Tibial artery (tissue), 4 donors: ENCODE data around the gene CCAR1.
"Not testable (repeated sequence)": the region's sequence is repeated elsewhere in the genome, so short reads cannot be mapped to it uniquely, and the experiment has no call there.

Experiments used
- DNase-seq, 2 donors: peaks; one replicate each; pipeline ENCODE4 v3.0.0-alpha.2; 2019
- H3K27ac ChIP-seq, 2 donors: fragments of 200-600 bp; sonication (generic) in 1 of 2; 1 replicate in 1 of 2; 2 replicates in 1 of 2; pipeline ENCODE4 v1.5.1; 2018 to 2019; ENCODE audit warnings: mild to moderate bottlenecking in 1 of 2
- H3K27me3 ChIP-seq, 2 donors: fragments of 200-600 bp; sonication (generic) in 1 of 2; one replicate each; pipeline versions ENCODE4 v1.5.1 to v1.6.0; 2016 to 2019
- H3K36me3 ChIP-seq, 3 donors: fragments of 200-600 bp; sonication (generic) in 2 of 3; one replicate each; pipeline ENCODE4 v1.5.1; 2016 to 2019; ENCODE audit warnings: mild to moderate bottlenecking in 2 of 3
- H3K4me1 ChIP-seq, 4 donors: fragments of 200-600 bp; sonication (generic) in 2 of 4; 1 replicate in 3 of 4; 2 replicates in 1 of 4; pipeline ENCODE4 v1.5.1; 2016 to 2019
- H3K4me3 ChIP-seq, 2 donors: fragments of 200-600 bp; sonication (generic) in 1 of 2; 1 replicate in 1 of 2; 2 replicates in 1 of 2; pipeline ENCODE4 v1.5.1; 2018 to 2019; ENCODE audit warnings: mild to moderate bottlenecking in 2 of 2
- H3K9me3 ChIP-seq, 3 donors: fragments of 200-600 bp; sonication (generic) in 1 of 3; one replicate each; pipeline ENCODE4 v1.5.1; 2016 to 2019
- CTCF ChIP-seq, 2 experiments: fragments of 200-600 bp in 1 of 2; fragments of 450-650 bp in 1 of 2; IDR thresholded peaks; one replicate each; pipeline ENCODE4 v1.5.1; 2017 to 2019; ENCODE audit warnings: antibody characterized with exemption in 2 of 2, mild to moderate bottlenecking in 1 of 2, moderate library complexity in 1 of 2
- intact Hi-C: fragments of 100-400 bp; cut with DNase I; formaldehyde crosslinking; loops from one replicate; pipeline ENCODE4 v1.15.0; 2023; ENCODE audit warnings: low total_unique reads

Gene CCAR1

GRCh38 chr10:68752711-68753350 is 31.8 kb downstream of the CCAR1 start:
- H3K9me3 ChIP-seq, result no peaks in the 10 kb centered on the region
- DNase-seq, result no peak
- H3K27me3 ChIP-seq, result no peaks in the 10 kb centered on the region
- no peak overlapping the region for H3K4me3 ChIP-seq
- peaks cover 91 to 100% (median 98%) of the 10 kb centered on the region in 3 donors for H3K36me3 ChIP-seq
- no peak overlapping the region for H3K27ac ChIP-seq
- TF ChIP-seq CTCF (IDR thresholded peaks at IDR 0.05), result no peak
- no peaks in the 10 kb centered on the region for H3K4me1 ChIP-seq
- intact Hi-C loops, result no loop called here

GRCh38 chr10:68756246-68756645 is 35.2 kb downstream of the CCAR1 start:
- peaks cover 81 to 100% (median 98%) of the 10 kb centered on the region in 3 donors for H3K36me3 ChIP-seq
- intact Hi-C loops, result no loop called here
- no peak for DNase-seq

GRCh38 chr10:68756766-68757165 is 35.7 kb downstream of the CCAR1 start:
- H3K4me3 ChIP-seq, result no peak overlapping the region
- no peak for TF ChIP-seq CTCF (IDR thresholded peaks at IDR 0.05)
- intact Hi-C loops, result no loop called here
- no peaks in the 10 kb centered on the region for H3K4me1 ChIP-seq
- H3K27me3 ChIP-seq, result no peaks in the 10 kb centered on the region
- DNase-seq, result no peak
- H3K9me3 ChIP-seq, result no peaks in the 10 kb centered on the region
- H3K36me3 ChIP-seq, result peaks cover 78 to 100% (median 100%) of the 10 kb centered on the region in 3 donors
- no peak overlapping the region for H3K27ac ChIP-seq

More at GRCh38 chr10:68756246-68756645, 35.2 kb downstream of the CCAR1 start:
- Histone ChIP-seq H3K4me1 (no peaks in the 10 kb centered on the region), H3K4me3 (no peak overlapping the region), H3K27me3 (no peaks in the 10 kb centered on the region), H3K9me3 (no peaks in the 10 kb centered on the region), H3K27ac (no peak overlapping the region)
- no peak for TF ChIP-seq CTCF (IDR thresholded peaks at IDR 0.05)

- Histone ChIP-seq H3K9me3 (no peaks in the 10 kb centered on the region), H3K27ac (no peak overlapping the region), H3K36me3 (peaks cover 68 to 99% (median 87%) of the 10 kb centered on the region in 3 donors), H3K4me3 (no peak overlapping the region), H3K4me1 (no peaks in the 10 kb centered on the region), H3K27me3 (no peaks in the 10 kb centered on the region)
- TF ChIP-seq CTCF (IDR thresholded peaks at IDR 0.05), result no peak
- DNase-seq, result no peak
- intact Hi-C loops, result no loop called here
These were observed 38.3 kb downstream of the CCAR1 start for GRCh38 chr10:68759223-68759863.

- intact Hi-C loops, result no loop called here
- DNase-seq, result no peak
- Histone ChIP-seq H3K4me1 (no peaks in the 10 kb centered on the region), H3K27me3 (no peaks in the 10 kb centered on the region), H3K9me3 (no peaks in the 10 kb centered on the region), H3K36me3 (peaks cover 68 to 99% (median 81%) of the 10 kb centered on the region in 3 donors), H3K4me3 (no peak overlapping the region), H3K27ac (no peak overlapping the region)
- TF ChIP-seq CTCF (IDR thresholded peaks at IDR 0.05), result no peak
These were observed 38.9 kb downstream of the CCAR1 start for GRCh38 chr10:68759967-68760366.

- H3K9me3 ChIP-seq, H3K27me3 ChIP-seq, DNase-seq, H3K4me1 ChIP-seq, intact Hi-C loops, H3K27ac ChIP-seq, H3K4me3 ChIP-seq: not testable (repeated sequence)
- H3K36me3 ChIP-seq, result peaks cover 75 to 98% (median 92%) of the 10 kb centered on the region in 3 donors
These were observed 46.4 kb downstream of the CCAR1 start for GRCh38 chr10:68767407-68767806.
